Activated B cell treated with CpG ODN at 0.5 μM for 24 hours (primary cell): Measurements from ENCODE around the gene TM4SF20. TPM values are rescaled to one million over a fixed set of nuclear protein-coding genes. Genes with fewer than 3 reads are reported as not detected.
"Not testable (repeated sequence)": the region's sequence is repeated elsewhere in the genome, so short reads cannot be mapped to it uniquely, and the experiment has no call there.

Source experiments
- ATAC-seq: fragments of 200-7000 bp; cut with Tn5 transposase; one replicate; pipeline ENCODE4 v1.10.0; 2021; ENCODE audit warnings: low read depth, mild to moderate bottlenecking, moderate library complexity
- CTCF ChIA-PET: fragments of 350-600 bp; sonication (Branson Sonifier 250); formaldehyde crosslinking; loops from one replicate; lab custom pipeline; 2021; ENCODE audit warnings: antibody characterized with exemption; lab: Charles Lee
- POLR2A ChIA-PET: fragments of 350-600 bp; sonication (Branson Sonifier 250); formaldehyde crosslinking; loops from one replicate; lab custom pipeline; 2021; ENCODE audit warnings: antibody characterized with exemption; lab: Charles Lee
- DNase-seq: peaks from one replicate; pipeline ENCODE4 v3.0.0; 2022
- H3K27ac Mint-ChIP-seq: one replicate; pipeline ENCODE4 v1.8.0; 2020; ENCODE audit warnings: mixed read lengths
- H3K27me3 Mint-ChIP-seq: one replicate; pipeline ENCODE4 v1.8.0; 2021; ENCODE audit warnings: mixed read lengths
- H3K36me3 Mint-ChIP-seq: one replicate; pipeline ENCODE4 v1.8.0; 2021; ENCODE audit warnings: low read depth, mixed read lengths
- H3K4me1 Mint-ChIP-seq: one replicate; pipeline ENCODE4 v1.8.0; 2021; ENCODE audit warnings: mixed read lengths
- H3K4me3 Mint-ChIP-seq: one replicate; pipeline ENCODE4 v1.8.0; 2020; ENCODE audit warnings: mild to moderate bottlenecking, mixed read lengths
- H3K9me3 Mint-ChIP-seq: one replicate; pipeline ENCODE4 v1.8.0; 2020; ENCODE audit warnings: mixed read lengths
- CTCF ChIP-seq: fragments of 200-600 bp; IDR thresholded peaks from one replicate; pipeline ENCODE4 v1.8.0; 2022; ENCODE audit warnings: antibody characterized with exemption, mild to moderate bottlenecking
- intact Hi-C: fragments of 100-400 bp; cut with micrococcal nuclease; formaldehyde crosslinking; loops from one replicate; pipeline ENCODE4 v1.15.1; 2024
- total RNA-seq: library from RNA; stranded (reverse); gene quantifications from 2 replicates; pipeline ENCODE4 v1.2.3, GENCODE V29; 2022

Gene TM4SF20
- total RNA-seq, 1 donor from 2014 or later, result not detected

GRCh38 chr2:227390468-227391256 is 11.6 kb upstream of the TM4SF20 start:
- no peak for DNase-seq

GRCh38 chr2:227389661-227390060 is 10.6 kb upstream of the TM4SF20 start:
- no peak overlapping the region for H3K27ac Mint-ChIP-seq
- no peak overlapping the region for H3K4me3 Mint-ChIP-seq
- no peaks in the 10 kb centered on the region for H3K9me3 Mint-ChIP-seq
- TF ChIP-seq CTCF, result no peak
- intact Hi-C loops, result no loop called here
- H3K27me3 Mint-ChIP-seq, result no peaks in the 10 kb centered on the region
- ChIA-PET CTCF (no interaction called here), POLR2A (no interaction called here)
- peaks cover 50% of the 10 kb centered on the region for H3K4me1 Mint-ChIP-seq
- no peaks in the 10 kb centered on the region for H3K36me3 Mint-ChIP-seq
- DNase-seq (no peak), ATAC-seq (no peak)

More at GRCh38 chr2:227390468-227391256, 11.6 kb upstream of the TM4SF20 start:
- CTCF ChIA-PET, result no interaction called here
- Mint-ChIP-seq H3K9me3 (no peaks in the 10 kb centered on the region), H3K4me3 (no peak overlapping the region), H3K27me3 (no peaks in the 10 kb centered on the region), H3K36me3 (no peaks in the 10 kb centered on the region), H3K4me1 (peaks cover 45% of the 10 kb centered on the region), H3K27ac (no peak overlapping the region)
- intact Hi-C loops, result no loop called here
- no peak for ATAC-seq
- POLR2A ChIA-PET, result no interaction called here
- no peak for TF ChIP-seq CTCF

- Mint-ChIP-seq H3K4me3 (no peak overlapping the region), H3K27me3 (no peaks in the 10 kb centered on the region), H3K4me1 (peaks cover 48% of the 10 kb centered on the region), H3K27ac (no peak overlapping the region), H3K9me3 (no peaks in the 10 kb centered on the region), H3K36me3 (no peaks in the 10 kb centered on the region)
- CTCF ChIA-PET, result no interaction called here
- DNase-seq, result no peak
- TF ChIP-seq CTCF, result no peak
- no peak for ATAC-seq
- POLR2A ChIA-PET, result no interaction called here
- intact Hi-C loops, result no loop called here
Observed at GRCh38 chr2:227389231-227389630, 10.1 kb upstream of the TM4SF20 start.

- Mint-ChIP-seq H3K4me3 (no peak overlapping the region), H3K27ac (no peak overlapping the region), H3K9me3 (no peaks in the 10 kb centered on the region), H3K36me3 (no peaks in the 10 kb centered on the region), H3K27me3 (no peaks in the 10 kb centered on the region), H3K4me1 (peaks cover 45% of the 10 kb centered on the region)
- intact Hi-C loops, result no loop called here
- CTCF ChIA-PET, result no interaction called here
- DNase-seq, result no peak
- POLR2A ChIA-PET, result no interaction called here
- no peak for ATAC-seq
- TF ChIP-seq CTCF, result no peak
Observed at GRCh38 chr2:227388537-227389011, 9.5 kb upstream of the TM4SF20 start.

GRCh38 chr2:227387583-227387982 is 8.5 kb upstream of the TM4SF20 start, which contains the start of gene SCYGR1:
Gene SCYGR1 (minus strand): TSS chr2:227387949. CDS start chr2:227387949, 0 bp downstream.
- H3K4me3 Mint-ChIP-seq, DNase-seq, H3K9me3 Mint-ChIP-seq, H3K36me3 Mint-ChIP-seq, H3K27me3 Mint-ChIP-seq, ATAC-seq, intact Hi-C loops, CTCF ChIA-PET: not testable (repeated sequence)
- POLR2A ChIA-PET, result interaction anchor here (0.5 kb wide), 1 partner anchor 72 kb away, joined by 5 read pairs; no protein-coding TSS in a partner anchor
- H3K4me1 Mint-ChIP-seq, result peaks cover 36% of the 10 kb centered on the region
- H3K27ac Mint-ChIP-seq, result peak within 1 kb of the TSS; percentile 71
